Central memory CD4-positive, alpha-beta T cell (primary cell): ENCODE data around the gene XDH.

Experiments
- DNase-seq: peaks from one replicate; pipeline ENCODE4 v3.0.0; 2022
- total RNA-seq, 3 experiments: gene quantifications; one replicate each; lab custom pipeline; 2026; lab: John Stamatoyannopoulos, UW

The XDH gene
- total RNA-seq: 0 to 0.58 (median 0.05) reads per million in 3 experiments

- no peak for DNase-seq
Measured at GRCh38 chr2:31414601-31415241, at the start of gene XDH. TSS of gene XDH (minus strand) at chr2:31414742. CDS start at chr2:31414666, 76 bp downstream.

GRCh38 chr2:31457651-31458050, 43.1 kb upstream of the XDH start:
- no peak for DNase-seq

GRCh38 chr2:31446848-31447247, 32.3 kb upstream of the XDH start:
- no peak for DNase-seq

- DNase-seq: no peak
Measured at GRCh38 chr2:31442376-31442775, 27.8 kb upstream of the XDH start.

GRCh38 chr2:31440764-31441163, 26.2 kb upstream of the XDH start:
- no peak for DNase-seq

GRCh38 chr2:31434911-31435310, 20.4 kb upstream of the XDH start:
- DNase-seq: no peak

GRCh38 chr2:31433541-31433940, 19.0 kb upstream of the XDH start:
- no peak for DNase-seq

- DNase-seq: no peak
Measured at GRCh38 chr2:31430439-31431165, 16.1 kb upstream of the XDH start.

GRCh38 chr2:31429759-31430438, 15.4 kb upstream of the XDH start:
- DNase-seq: peak; percentile 50

- no peak for DNase-seq
Measured at GRCh38 chr2:31429040-31429439, 14.5 kb upstream of the XDH start.

GRCh38 chr2:31428001-31428418, 13.5 kb upstream of the XDH start:
- DNase-seq: no peak

- no peak for DNase-seq
Measured at GRCh38 chr2:31426096-31426495, 11.6 kb upstream of the XDH start.

- DNase-seq: no peak
Measured at GRCh38 chr2:31421634-31422033, 7.1 kb upstream of the XDH start.

- DNase-seq: no peak
Measured at GRCh38 chr2:31420936-31421335, 6.4 kb upstream of the XDH start.

- no peak for DNase-seq
Measured at GRCh38 chr2:31419386-31419785, 4.8 kb upstream of the XDH start.

GRCh38 chr2:31415421-31415820, 879 bp upstream of the XDH start:
- no peak for DNase-seq

GRCh38 chr2:31413862-31414550, 536 bp downstream of the XDH start:
- DNase-seq: no peak

- DNase-seq: no peak
Measured at GRCh38 chr2:31413025-31413424, 1.5 kb downstream of the XDH start.

GRCh38 chr2:31411771-31412170, 2.8 kb downstream of the XDH start:
- DNase-seq: no peak

GRCh38 chr2:31406593-31407385, 7.8 kb downstream of the XDH start:
- no peak for DNase-seq

GRCh38 chr2:31404827-31405226, 9.7 kb downstream of the XDH start:
- DNase-seq: no peak

GRCh38 chr2:31404302-31404701, 10.2 kb downstream of the XDH start:
- DNase-seq: no peak
